Neural cell (in vitro differentiated cells): ENCODE measurements around the gene COL16A1. TPM values are rescaled to one million over a fixed set of nuclear protein-coding genes. Genes with fewer than 3 reads are reported as not detected.

Source experiments
- H2AFZ ChIP-seq: fragments of 200-600, 300-800 bp; sonication (generic), shearing (Covaris generic); 2 replicates; pipeline ENCODE4 v1.6.0; 2014; ENCODE audit warnings: low read depth, mild to moderate bottlenecking, antibody characterized with exemption, low read length, moderate library complexity
- H3F3A ChIP-seq: fragments of 200-600 bp; shearing (Covaris generic); 2 replicates; pipeline ENCODE4 v1.6.1; 2016; ENCODE audit warnings: mild to moderate bottlenecking, moderate library complexity, mixed read lengths, antibody characterized with exemption, low read length; ENCODE audit not compliant: insufficient read depth, poor library complexity, severe bottlenecking
- H3K27ac ChIP-seq: fragments of 200-600, 300-800 bp; sonication (generic), shearing (Covaris generic); 2 replicates; pipeline ENCODE4 v1.5.1; 2014; ENCODE audit warnings: mild to moderate bottlenecking, low read length, moderate library complexity
- H3K27me3 ChIP-seq: fragments of 300-800, 200-600 bp; sonication (generic), shearing (Covaris generic); 2 replicates; pipeline ENCODE4 v1.6.0; 2014; ENCODE audit warnings: mild to moderate bottlenecking, low read depth, low read length, moderate library complexity; ENCODE audit not compliant: insufficient read depth
- H3K36me3 ChIP-seq: fragments of 300-800, 200-600 bp; sonication (generic), shearing (Covaris generic); 2 replicates; pipeline ENCODE4 v1.5.1; 2014; ENCODE audit warnings: mild to moderate bottlenecking, antibody characterized with exemption, low read length, moderate library complexity; ENCODE audit not compliant: insufficient read depth
- H3K4me2 ChIP-seq: fragments of 300-800, 200-600 bp; sonication (generic), shearing (Covaris generic); 2 replicates; pipeline ENCODE4 v1.6.0; 2014; ENCODE audit warnings: mild to moderate bottlenecking, low read length
- H3K4me3 ChIP-seq: fragments of 300-800, 200-600 bp; sonication (generic), shearing (Covaris generic); 2 replicates; pipeline ENCODE4 v1.5.1; 2014; ENCODE audit warnings: mild to moderate bottlenecking, low read length, moderate library complexity
- H3K79me2 ChIP-seq: fragments of 200-600 bp; shearing (Covaris generic); replicated peaks from 2 replicates; pipeline ENCODE4 v1.6.0; 2014; ENCODE audit warnings: mild to moderate bottlenecking, low read length, moderate library complexity; ENCODE audit not compliant: insufficient read depth
- H3K9ac ChIP-seq: fragments of 300-800, 200-600 bp; sonication (generic), shearing (Covaris generic); 2 replicates; pipeline ENCODE4 v1.6.1; 2016; ENCODE audit warnings: mild to moderate bottlenecking, low read length, mixed read lengths
- H3K9me2 ChIP-seq: fragments of 200-600 bp; shearing (Covaris generic); 2 replicates; pipeline ENCODE4 v1.6.1; 2016; ENCODE audit warnings: mild to moderate bottlenecking, low read length, mixed read lengths; ENCODE audit not compliant: insufficient read depth
- H3K9me3 ChIP-seq: fragments of 200-600, 300-800 bp; sonication (generic), shearing (Covaris generic); 2 replicates; pipeline ENCODE4 v1.6.1; 2016; ENCODE audit warnings: mild to moderate bottlenecking, mixed run types, low read length, moderate library complexity, mixed read lengths
- H4K20me1 ChIP-seq: fragments of 200-600 bp; shearing (Covaris generic); 2 replicates; pipeline ENCODE4 v1.6.1; 2016; ENCODE audit warnings: mild to moderate bottlenecking, mixed run types; ENCODE audit not compliant: insufficient read depth
- EP300 ChIP-seq: fragments of 450-650 bp; conservative IDR thresholded peaks from 2 replicates; pipeline ENCODE4 v1.6.1; 2014; ENCODE audit warnings: antibody characterized with exemption, mild to moderate bottlenecking, moderate library complexity; ENCODE audit not compliant: poor library complexity, severe bottlenecking
- EZH2 ChIP-seq: fragments of 200-600, 300-800 bp; shearing (Covaris generic), sonication (generic); IDR thresholded peaks from 2 replicates; pipeline ENCODE4 v1.6.1; 2014; ENCODE audit warnings: antibody characterized with exemption, low read length, borderline replicate concordance, mild to moderate bottlenecking; ENCODE audit not compliant: insufficient read depth, poor library complexity, severe bottlenecking
- MXI1 ChIP-seq: fragments of 450-650 bp; conservative IDR thresholded peaks from 2 replicates; pipeline ENCODE4 v1.6.1; 2014; ENCODE audit warnings: antibody characterized with exemption, mild to moderate bottlenecking; ENCODE audit not compliant: poor library complexity, severe bottlenecking
- POLR2AphosphoS5 ChIP-seq: IDR thresholded peaks from 2 replicates; pipeline ENCODE4 v1.6.1; 2012
- RAD21 ChIP-seq: fragments of 450-650 bp; conservative IDR thresholded peaks from 2 replicates; pipeline ENCODE4 v1.6.1; 2014; ENCODE audit warnings: antibody characterized with exemption, mild to moderate bottlenecking, moderate library complexity
- SMC3 ChIP-seq: fragments of 450-650 bp; conservative IDR thresholded peaks from 2 replicates; pipeline ENCODE4 v1.6.1; 2014; ENCODE audit warnings: antibody characterized with exemption, mild to moderate bottlenecking, moderate library complexity; ENCODE audit not compliant: poor library complexity
- TAF1 ChIP-seq: IDR thresholded peaks from 2 replicates; pipeline ENCODE4 v1.6.1; 2012; ENCODE audit warnings: low read depth
- polyA plus RNA-seq: library from polyadenylated mRNA; depleted of rRNA; stranded (reverse); fragments of >200 nt; gene quantifications from 2 replicates; pipeline ENCODE4 v1.2.3, GENCODE V29; 2014
- TF ChIP-seq, protein P1 (sequence below): fragments of 450-650 bp; IDR thresholded peaks from 2 replicates; pipeline ENCODE4 v1.5.1; 2014; ENCODE audit warnings: antibody characterized with exemption, mild to moderate bottlenecking, moderate library complexity; ENCODE audit not compliant: poor library complexity, severe bottlenecking
- TF ChIP-seq, protein P2 (sequence below): IDR thresholded peaks from 2 replicates; pipeline ENCODE4 v1.6.1; 2012; ENCODE audit warnings: borderline replicate concordance

Gene COL16A1
- polyA plus RNA-seq, 1 donor from 2014 or later, result 3.4 TPM

- Histone ChIP-seq H3K79me2 (no peaks in the 10 kb centered on the region), H3F3A (no peaks in the 10 kb centered on the region), H3K9me2 (no peaks in the 10 kb centered on the region), H2AFZ (no peak overlapping the region), H3K9me3 (no peaks in the 10 kb centered on the region), H3K36me3 (no peaks in the 10 kb centered on the region), H3K4me2 (no peak overlapping the region), H4K20me1 (no peaks in the 10 kb centered on the region), H3K9ac (no peak overlapping the region), H3K27ac (no peak overlapping the region), H3K4me3 (no peak overlapping the region), H3K27me3 (no peaks in the 10 kb centered on the region)
- TF ChIP-seq RAD21, result no peak
- no peak for TF ChIP-seq MXI1
- no peak for TF ChIP-seq TAF1
- no peak for TF ChIP-seq EZH2
- TF ChIP-seq, protein P1, sequence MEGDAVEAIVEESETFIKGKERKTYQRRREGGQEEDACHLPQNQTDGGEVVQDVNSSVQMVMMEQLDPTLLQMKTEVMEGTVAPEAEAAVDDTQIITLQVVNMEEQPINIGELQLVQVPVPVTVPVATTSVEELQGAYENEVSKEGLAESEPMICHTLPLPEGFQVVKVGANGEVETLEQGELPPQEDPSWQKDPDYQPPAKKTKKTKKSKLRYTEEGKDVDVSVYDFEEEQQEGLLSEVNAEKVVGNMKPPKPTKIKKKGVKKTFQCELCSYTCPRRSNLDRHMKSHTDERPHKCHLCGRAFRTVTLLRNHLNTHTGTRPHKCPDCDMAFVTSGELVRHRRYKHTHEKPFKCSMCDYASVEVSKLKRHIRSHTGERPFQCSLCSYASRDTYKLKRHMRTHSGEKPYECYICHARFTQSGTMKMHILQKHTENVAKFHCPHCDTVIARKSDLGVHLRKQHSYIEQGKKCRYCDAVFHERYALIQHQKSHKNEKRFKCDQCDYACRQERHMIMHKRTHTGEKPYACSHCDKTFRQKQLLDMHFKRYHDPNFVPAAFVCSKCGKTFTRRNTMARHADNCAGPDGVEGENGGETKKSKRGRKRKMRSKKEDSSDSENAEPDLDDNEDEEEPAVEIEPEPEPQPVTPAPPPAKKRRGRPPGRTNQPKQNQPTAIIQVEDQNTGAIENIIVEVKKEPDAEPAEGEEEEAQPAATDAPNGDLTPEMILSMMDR, result no peak
- TF ChIP-seq, protein P2, sequence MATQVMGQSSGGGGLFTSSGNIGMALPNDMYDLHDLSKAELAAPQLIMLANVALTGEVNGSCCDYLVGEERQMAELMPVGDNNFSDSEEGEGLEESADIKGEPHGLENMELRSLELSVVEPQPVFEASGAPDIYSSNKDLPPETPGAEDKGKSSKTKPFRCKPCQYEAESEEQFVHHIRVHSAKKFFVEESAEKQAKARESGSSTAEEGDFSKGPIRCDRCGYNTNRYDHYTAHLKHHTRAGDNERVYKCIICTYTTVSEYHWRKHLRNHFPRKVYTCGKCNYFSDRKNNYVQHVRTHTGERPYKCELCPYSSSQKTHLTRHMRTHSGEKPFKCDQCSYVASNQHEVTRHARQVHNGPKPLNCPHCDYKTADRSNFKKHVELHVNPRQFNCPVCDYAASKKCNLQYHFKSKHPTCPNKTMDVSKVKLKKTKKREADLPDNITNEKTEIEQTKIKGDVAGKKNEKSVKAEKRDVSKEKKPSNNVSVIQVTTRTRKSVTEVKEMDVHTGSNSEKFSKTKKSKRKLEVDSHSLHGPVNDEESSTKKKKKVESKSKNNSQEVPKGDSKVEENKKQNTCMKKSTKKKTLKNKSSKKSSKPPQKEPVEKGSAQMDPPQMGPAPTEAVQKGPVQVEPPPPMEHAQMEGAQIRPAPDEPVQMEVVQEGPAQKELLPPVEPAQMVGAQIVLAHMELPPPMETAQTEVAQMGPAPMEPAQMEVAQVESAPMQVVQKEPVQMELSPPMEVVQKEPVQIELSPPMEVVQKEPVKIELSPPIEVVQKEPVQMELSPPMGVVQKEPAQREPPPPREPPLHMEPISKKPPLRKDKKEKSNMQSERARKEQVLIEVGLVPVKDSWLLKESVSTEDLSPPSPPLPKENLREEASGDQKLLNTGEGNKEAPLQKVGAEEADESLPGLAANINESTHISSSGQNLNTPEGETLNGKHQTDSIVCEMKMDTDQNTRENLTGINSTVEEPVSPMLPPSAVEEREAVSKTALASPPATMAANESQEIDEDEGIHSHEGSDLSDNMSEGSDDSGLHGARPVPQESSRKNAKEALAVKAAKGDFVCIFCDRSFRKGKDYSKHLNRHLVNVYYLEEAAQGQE, result no peak
- TF ChIP-seq SMC3, result no peak
- TF ChIP-seq EP300, result no peak
- TF ChIP-seq POLR2AphosphoS5, result no peak
Observed at GRCh38 chr1:31681415-31681814, 22.4 kb downstream of the COL16A1 start.

- TF ChIP-seq SMC3 (no peak), POLR2AphosphoS5 (no peak), MXI1 (no peak), EZH2 (no peak), RAD21 (no peak), EP300 (no peak), TAF1 (no peak)
- TF ChIP-seq, protein P1, result no peak
- TF ChIP-seq, protein P2, result no peak
- Histone ChIP-seq H3K79me2 (no peaks in the 10 kb centered on the region), H3K4me2 (no peak overlapping the region), H2AFZ (no peak overlapping the region), H3F3A (no peaks in the 10 kb centered on the region), H3K36me3 (no peaks in the 10 kb centered on the region), H3K9me2 (no peaks in the 10 kb centered on the region), H3K27ac (no peak overlapping the region), H4K20me1 (no peaks in the 10 kb centered on the region), H3K9ac (no peak overlapping the region), H3K27me3 (no peaks in the 10 kb centered on the region), H3K4me3 (no peak overlapping the region), H3K9me3 (no peaks in the 10 kb centered on the region)
Observed at GRCh38 chr1:31679676-31680230, 24.1 kb downstream of the COL16A1 start.
